GM23338 (cell line): ENCODE measurements around the gene NXN. TPM values are rescaled to one million over a fixed set of nuclear protein-coding genes. Genes with fewer than 3 reads are reported as not detected.

Source experiments
- ATAC-seq: fragments of 200-7000 bp; cut with Tn5 transposase; 3 replicates; pipeline ENCODE4 v1.9.1; 2020
- DNase-seq: peaks from one replicate; pipeline ENCODE4 v3.0.0-alpha.2; 2015; ENCODE audit warnings: low spot score
- H2AFZ ChIP-seq: fragments of 200-600 bp; sonication (generic); 2 replicates; pipeline ENCODE4 v1.8.0; 2016; ENCODE audit warnings: antibody characterized with exemption, mild to moderate bottlenecking, moderate library complexity
- H3F3A ChIP-seq: fragments of 200-600 bp; sonication (generic); replicated peaks from 2 replicates; pipeline ENCODE4 v1.8.0; 2017; ENCODE audit warnings: antibody characterized with exemption, mixed run types, low read depth
- H3K27ac ChIP-seq: fragments of 200-600 bp; sonication (generic); 2 replicates; pipeline ENCODE4 v1.6.1; 2016; ENCODE audit warnings: low read depth
- H3K27me3 ChIP-seq: fragments of 200-600 bp; sonication (generic); 2 replicates; pipeline ENCODE4 v1.8.0; 2016; ENCODE audit warnings: mild to moderate bottlenecking, mixed run types, moderate library complexity; ENCODE audit not compliant: insufficient read depth
- H3K36me3 ChIP-seq: fragments of 200-600 bp; sonication (generic); 2 replicates; pipeline ENCODE4 v1.8.0; 2016; ENCODE audit warnings: mild to moderate bottlenecking; ENCODE audit not compliant: insufficient read depth
- H3K4me1 ChIP-seq: fragments of 200-600 bp; sonication (generic); 2 replicates; pipeline ENCODE4 v1.8.0; 2016; ENCODE audit warnings: mild to moderate bottlenecking, moderate library complexity; ENCODE audit not compliant: insufficient read depth
- H3K4me2 ChIP-seq: fragments of 200-600 bp; sonication (generic); 2 replicates; pipeline ENCODE4 v1.7.1; 2017; ENCODE audit warnings: mixed run types
- H3K4me3 ChIP-seq: fragments of 200-600 bp; sonication (generic); 2 replicates; pipeline ENCODE4 v1.6.1; 2016; ENCODE audit warnings: mixed run types
- H3K79me2 ChIP-seq: fragments of 200-600 bp; sonication (generic); replicated peaks from 2 replicates; pipeline ENCODE4 v1.8.0; 2017; ENCODE audit warnings: mild to moderate bottlenecking; ENCODE audit not compliant: insufficient read depth
- H3K9me2 ChIP-seq: fragments of 200-600 bp; sonication (generic); 2 replicates; pipeline ENCODE4 v1.8.0; 2017; ENCODE audit not compliant: insufficient read depth
- H4K20me1 ChIP-seq: fragments of 200-600 bp; sonication (generic); replicated peaks from 2 replicates; pipeline ENCODE4 v1.8.0; 2017; ENCODE audit warnings: mild to moderate bottlenecking; ENCODE audit not compliant: insufficient read depth
- H3K27ac Mint-ChIP-seq: 2 replicates; pipeline ENCODE4 v1.8.0; 2020; ENCODE audit warnings: inconsistent platforms, mild to moderate bottlenecking, moderate library complexity, mixed read lengths
- H3K27me3 Mint-ChIP-seq: 3 replicates; pipeline ENCODE4 v1.8.0; 2022; ENCODE audit warnings: low read depth, mild to moderate bottlenecking, moderate library complexity, mixed read lengths, inconsistent platforms; ENCODE audit not compliant: insufficient read depth, poor library complexity
- H3K36me3 Mint-ChIP-seq: 3 replicates; pipeline ENCODE4 v1.8.0; 2021; ENCODE audit warnings: low read depth, mild to moderate bottlenecking, inconsistent platforms, moderate library complexity, mixed read lengths
- H3K4me1 Mint-ChIP-seq: 3 replicates; pipeline ENCODE4 v1.8.0; 2020; ENCODE audit warnings: mild to moderate bottlenecking, inconsistent platforms, mixed read lengths
- H3K4me3 Mint-ChIP-seq: 3 replicates; pipeline ENCODE4 v1.8.0; 2021; ENCODE audit warnings: moderate library complexity, mild to moderate bottlenecking, inconsistent platforms, mixed read lengths
- H3K9me3 Mint-ChIP-seq: 3 replicates; pipeline ENCODE4 v1.8.0; 2020; ENCODE audit warnings: moderate library complexity, mild to moderate bottlenecking, inconsistent platforms, mixed read lengths
- CREB1 ChIP-seq: fragments of 250-450 bp; sonication (Bioruptor Pico); IDR thresholded peaks from 2 replicates; pipeline ENCODE4 v1.5.0; 2020; ENCODE audit warnings: low read depth, mild to moderate bottlenecking, moderate library complexity
- EZH2 ChIP-seq: fragments of 200-600 bp; sonication (generic); IDR thresholded peaks from one replicate; pipeline ENCODE4 v1.8.0; 2017; ENCODE audit warnings: antibody characterized with exemption, mild to moderate bottlenecking, low read depth; ENCODE audit not compliant: unreplicated experiment
- EZH2phosphoT487 ChIP-seq: fragments of 200-600 bp; sonication (generic); IDR thresholded peaks from one replicate; pipeline ENCODE4 v1.8.1; 2018; ENCODE audit warnings: antibody characterized with exemption; ENCODE audit not compliant: unreplicated experiment
- JUNB ChIP-seq: IDR thresholded peaks from one replicate; pipeline ENCODE4 v1.6.1; 2016; ENCODE audit warnings: antibody characterized with exemption; ENCODE audit not compliant: unreplicated experiment
- NANOG ChIP-seq: IDR thresholded peaks from 2 replicates; pipeline ENCODE4 v1.6.1; 2016; ENCODE audit warnings: antibody characterized with exemption, borderline replicate concordance
- POLR2AphosphoS5 ChIP-seq: IDR thresholded peaks from 2 replicates; pipeline ENCODE4 v1.6.1; 2016; ENCODE audit warnings: antibody characterized with exemption, low read depth
- STAT1 ChIP-seq: IDR thresholded peaks from one replicate; pipeline ENCODE4 v1.6.1; 2016; ENCODE audit warnings: antibody characterized with exemption; ENCODE audit not compliant: unreplicated experiment
- ZNF114 ChIP-seq: fragments of 250-450 bp; sonication (Bioruptor Pico); IDR thresholded peaks from 2 replicates; pipeline ENCODE4 v1.5.0; 2020; ENCODE audit warnings: mild to moderate bottlenecking, moderate library complexity
- ZNF331 ChIP-seq: fragments of 250-450 bp; sonication (Bioruptor Pico); IDR thresholded peaks from 2 replicates; pipeline ENCODE4 v1.5.0; 2020; ENCODE audit warnings: low read depth, mild to moderate bottlenecking, moderate library complexity
- polyA plus RNA-seq: library from polyadenylated mRNA; unstranded; fragments of >200 nt; fragmentation: Nextera tagmentation; extraction: Ambion mirVana; gene quantifications from 2 replicates; pipeline ENCODE4 v1.2.1, GENCODE V29; 2016
- total RNA-seq: library from RNA; depleted of rRNA; stranded (reverse); fragments of >200 nt; shearing (Covaris generic); gene quantifications from 2 replicates; pipeline ENCODE4 v1.2.3, GENCODE V29; 2014
- TF ChIP-seq, protein P1 (sequence below): IDR thresholded peaks from one replicate; pipeline ENCODE4 v1.6.1; 2018; ENCODE audit warnings: antibody characterized with exemption; ENCODE audit not compliant: unreplicated experiment
- TF ChIP-seq, protein P2 (sequence below), 2 experiments: fragments of 200-600 bp in 1 of 2; sonication (generic) in 1 of 2; conservative IDR thresholded peaks; 2 replicates each; pipeline versions ENCODE4 v1.5.1 to v1.6.1; 2016 to 2017; ENCODE audit warnings: antibody characterized with exemption in 2 of 2, low read depth in 2 of 2, mild to moderate bottlenecking in 2 of 2, moderate library complexity in 1 of 2
- TF ChIP-seq, protein P3 (sequence below): IDR thresholded peaks from 2 replicates; pipeline ENCODE4 v1.6.1; 2016; ENCODE audit warnings: antibody characterized with exemption
- TF ChIP-seq, protein P4 (sequence below): fragments of 250-450 bp; sonication (Bioruptor Pico); IDR thresholded peaks from 2 replicates; pipeline ENCODE4 v1.5.0; 2020; ENCODE audit warnings: mild to moderate bottlenecking, moderate library complexity

NXN gene
- total and polyA plus RNA-seq, 2 experiments from 2014 or later = 31.8 to 105 TPM

DNA sequence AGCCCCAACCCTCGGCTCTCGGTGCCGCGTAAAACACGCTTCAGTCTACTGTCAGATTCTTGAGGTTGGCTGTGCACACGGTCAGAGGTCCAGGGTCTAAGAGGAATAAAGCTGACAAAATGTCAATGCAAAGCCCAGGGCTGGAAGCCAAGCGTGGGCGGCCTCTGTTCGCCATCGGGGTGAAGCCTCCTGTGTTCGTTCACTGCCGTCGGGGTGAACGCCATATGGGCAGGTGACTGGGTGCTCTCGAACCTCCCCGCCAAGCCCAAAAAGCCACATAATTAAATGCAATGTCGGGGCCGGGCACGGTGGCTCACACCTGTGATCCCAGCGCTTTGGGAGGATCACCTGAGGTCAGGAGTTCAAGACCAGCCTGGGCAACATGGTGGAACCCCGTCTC lies 152.8 kb downstream of the NXN start:
- Mint-ChIP-seq H3K9me3 (no peaks in the 10 kb centered on the region), H3K4me3 (no peak overlapping the region), H3K4me1 (no peaks in the 10 kb centered on the region; the same call in 2 of the 3 replicates), H3K36me3 (peaks cover 28% of the 10 kb centered on the region), H3K27ac (no peak overlapping the region), H3K27me3 (peaks cover 2% of the 10 kb centered on the region)
- Histone ChIP-seq H3K27ac (no peak overlapping the region), H3F3A (no peaks in the 10 kb centered on the region), H3K9me2 (no peaks in the 10 kb centered on the region), H3K79me2 (peaks cover 38% of the 10 kb centered on the region), H3K36me3 (peaks cover 5% of the 10 kb centered on the region; the same call in 1 of the 2 replicates), H4K20me1 (peaks cover 8% of the 10 kb centered on the region), H3K27me3 (no peaks in the 10 kb centered on the region), H3K4me1 (no peaks in the 10 kb centered on the region), H3K4me2 (no peak overlapping the region), H3K4me3 (no peak overlapping the region), H2AFZ (no peak overlapping the region)
- DNase-seq (no peak), ATAC-seq (no peak)
- TF ChIP-seq POLR2AphosphoS5 = no peak
- no peak for TF ChIP-seq STAT1
- TF ChIP-seq, protein P1, sequence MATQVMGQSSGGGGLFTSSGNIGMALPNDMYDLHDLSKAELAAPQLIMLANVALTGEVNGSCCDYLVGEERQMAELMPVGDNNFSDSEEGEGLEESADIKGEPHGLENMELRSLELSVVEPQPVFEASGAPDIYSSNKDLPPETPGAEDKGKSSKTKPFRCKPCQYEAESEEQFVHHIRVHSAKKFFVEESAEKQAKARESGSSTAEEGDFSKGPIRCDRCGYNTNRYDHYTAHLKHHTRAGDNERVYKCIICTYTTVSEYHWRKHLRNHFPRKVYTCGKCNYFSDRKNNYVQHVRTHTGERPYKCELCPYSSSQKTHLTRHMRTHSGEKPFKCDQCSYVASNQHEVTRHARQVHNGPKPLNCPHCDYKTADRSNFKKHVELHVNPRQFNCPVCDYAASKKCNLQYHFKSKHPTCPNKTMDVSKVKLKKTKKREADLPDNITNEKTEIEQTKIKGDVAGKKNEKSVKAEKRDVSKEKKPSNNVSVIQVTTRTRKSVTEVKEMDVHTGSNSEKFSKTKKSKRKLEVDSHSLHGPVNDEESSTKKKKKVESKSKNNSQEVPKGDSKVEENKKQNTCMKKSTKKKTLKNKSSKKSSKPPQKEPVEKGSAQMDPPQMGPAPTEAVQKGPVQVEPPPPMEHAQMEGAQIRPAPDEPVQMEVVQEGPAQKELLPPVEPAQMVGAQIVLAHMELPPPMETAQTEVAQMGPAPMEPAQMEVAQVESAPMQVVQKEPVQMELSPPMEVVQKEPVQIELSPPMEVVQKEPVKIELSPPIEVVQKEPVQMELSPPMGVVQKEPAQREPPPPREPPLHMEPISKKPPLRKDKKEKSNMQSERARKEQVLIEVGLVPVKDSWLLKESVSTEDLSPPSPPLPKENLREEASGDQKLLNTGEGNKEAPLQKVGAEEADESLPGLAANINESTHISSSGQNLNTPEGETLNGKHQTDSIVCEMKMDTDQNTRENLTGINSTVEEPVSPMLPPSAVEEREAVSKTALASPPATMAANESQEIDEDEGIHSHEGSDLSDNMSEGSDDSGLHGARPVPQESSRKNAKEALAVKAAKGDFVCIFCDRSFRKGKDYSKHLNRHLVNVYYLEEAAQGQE = no peak
- TF ChIP-seq JUNB = no peak
- TF ChIP-seq, protein P2, sequence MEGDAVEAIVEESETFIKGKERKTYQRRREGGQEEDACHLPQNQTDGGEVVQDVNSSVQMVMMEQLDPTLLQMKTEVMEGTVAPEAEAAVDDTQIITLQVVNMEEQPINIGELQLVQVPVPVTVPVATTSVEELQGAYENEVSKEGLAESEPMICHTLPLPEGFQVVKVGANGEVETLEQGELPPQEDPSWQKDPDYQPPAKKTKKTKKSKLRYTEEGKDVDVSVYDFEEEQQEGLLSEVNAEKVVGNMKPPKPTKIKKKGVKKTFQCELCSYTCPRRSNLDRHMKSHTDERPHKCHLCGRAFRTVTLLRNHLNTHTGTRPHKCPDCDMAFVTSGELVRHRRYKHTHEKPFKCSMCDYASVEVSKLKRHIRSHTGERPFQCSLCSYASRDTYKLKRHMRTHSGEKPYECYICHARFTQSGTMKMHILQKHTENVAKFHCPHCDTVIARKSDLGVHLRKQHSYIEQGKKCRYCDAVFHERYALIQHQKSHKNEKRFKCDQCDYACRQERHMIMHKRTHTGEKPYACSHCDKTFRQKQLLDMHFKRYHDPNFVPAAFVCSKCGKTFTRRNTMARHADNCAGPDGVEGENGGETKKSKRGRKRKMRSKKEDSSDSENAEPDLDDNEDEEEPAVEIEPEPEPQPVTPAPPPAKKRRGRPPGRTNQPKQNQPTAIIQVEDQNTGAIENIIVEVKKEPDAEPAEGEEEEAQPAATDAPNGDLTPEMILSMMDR (conservative IDR thresholded peaks at IDR 0.05; ENCODE audit: low read depth in 2 of 2) = no peak
- TF ChIP-seq CREB1 (CRISPR knock-in tag) = no peak
- TF ChIP-seq, protein P3, sequence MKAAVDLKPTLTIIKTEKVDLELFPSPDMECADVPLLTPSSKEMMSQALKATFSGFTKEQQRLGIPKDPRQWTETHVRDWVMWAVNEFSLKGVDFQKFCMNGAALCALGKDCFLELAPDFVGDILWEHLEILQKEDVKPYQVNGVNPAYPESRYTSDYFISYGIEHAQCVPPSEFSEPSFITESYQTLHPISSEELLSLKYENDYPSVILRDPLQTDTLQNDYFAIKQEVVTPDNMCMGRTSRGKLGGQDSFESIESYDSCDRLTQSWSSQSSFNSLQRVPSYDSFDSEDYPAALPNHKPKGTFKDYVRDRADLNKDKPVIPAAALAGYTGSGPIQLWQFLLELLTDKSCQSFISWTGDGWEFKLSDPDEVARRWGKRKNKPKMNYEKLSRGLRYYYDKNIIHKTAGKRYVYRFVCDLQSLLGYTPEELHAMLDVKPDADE = no peak
- TF ChIP-seq ZNF114 (CRISPR knock-in tag) = no peak
- no peak for TF ChIP-seq ZNF331 (CRISPR knock-in tag)
- no peak for TF ChIP-seq EZH2
- no peak for TF ChIP-seq EZH2phosphoT487
- TF ChIP-seq NANOG = no peak
- TF ChIP-seq, protein P4, sequence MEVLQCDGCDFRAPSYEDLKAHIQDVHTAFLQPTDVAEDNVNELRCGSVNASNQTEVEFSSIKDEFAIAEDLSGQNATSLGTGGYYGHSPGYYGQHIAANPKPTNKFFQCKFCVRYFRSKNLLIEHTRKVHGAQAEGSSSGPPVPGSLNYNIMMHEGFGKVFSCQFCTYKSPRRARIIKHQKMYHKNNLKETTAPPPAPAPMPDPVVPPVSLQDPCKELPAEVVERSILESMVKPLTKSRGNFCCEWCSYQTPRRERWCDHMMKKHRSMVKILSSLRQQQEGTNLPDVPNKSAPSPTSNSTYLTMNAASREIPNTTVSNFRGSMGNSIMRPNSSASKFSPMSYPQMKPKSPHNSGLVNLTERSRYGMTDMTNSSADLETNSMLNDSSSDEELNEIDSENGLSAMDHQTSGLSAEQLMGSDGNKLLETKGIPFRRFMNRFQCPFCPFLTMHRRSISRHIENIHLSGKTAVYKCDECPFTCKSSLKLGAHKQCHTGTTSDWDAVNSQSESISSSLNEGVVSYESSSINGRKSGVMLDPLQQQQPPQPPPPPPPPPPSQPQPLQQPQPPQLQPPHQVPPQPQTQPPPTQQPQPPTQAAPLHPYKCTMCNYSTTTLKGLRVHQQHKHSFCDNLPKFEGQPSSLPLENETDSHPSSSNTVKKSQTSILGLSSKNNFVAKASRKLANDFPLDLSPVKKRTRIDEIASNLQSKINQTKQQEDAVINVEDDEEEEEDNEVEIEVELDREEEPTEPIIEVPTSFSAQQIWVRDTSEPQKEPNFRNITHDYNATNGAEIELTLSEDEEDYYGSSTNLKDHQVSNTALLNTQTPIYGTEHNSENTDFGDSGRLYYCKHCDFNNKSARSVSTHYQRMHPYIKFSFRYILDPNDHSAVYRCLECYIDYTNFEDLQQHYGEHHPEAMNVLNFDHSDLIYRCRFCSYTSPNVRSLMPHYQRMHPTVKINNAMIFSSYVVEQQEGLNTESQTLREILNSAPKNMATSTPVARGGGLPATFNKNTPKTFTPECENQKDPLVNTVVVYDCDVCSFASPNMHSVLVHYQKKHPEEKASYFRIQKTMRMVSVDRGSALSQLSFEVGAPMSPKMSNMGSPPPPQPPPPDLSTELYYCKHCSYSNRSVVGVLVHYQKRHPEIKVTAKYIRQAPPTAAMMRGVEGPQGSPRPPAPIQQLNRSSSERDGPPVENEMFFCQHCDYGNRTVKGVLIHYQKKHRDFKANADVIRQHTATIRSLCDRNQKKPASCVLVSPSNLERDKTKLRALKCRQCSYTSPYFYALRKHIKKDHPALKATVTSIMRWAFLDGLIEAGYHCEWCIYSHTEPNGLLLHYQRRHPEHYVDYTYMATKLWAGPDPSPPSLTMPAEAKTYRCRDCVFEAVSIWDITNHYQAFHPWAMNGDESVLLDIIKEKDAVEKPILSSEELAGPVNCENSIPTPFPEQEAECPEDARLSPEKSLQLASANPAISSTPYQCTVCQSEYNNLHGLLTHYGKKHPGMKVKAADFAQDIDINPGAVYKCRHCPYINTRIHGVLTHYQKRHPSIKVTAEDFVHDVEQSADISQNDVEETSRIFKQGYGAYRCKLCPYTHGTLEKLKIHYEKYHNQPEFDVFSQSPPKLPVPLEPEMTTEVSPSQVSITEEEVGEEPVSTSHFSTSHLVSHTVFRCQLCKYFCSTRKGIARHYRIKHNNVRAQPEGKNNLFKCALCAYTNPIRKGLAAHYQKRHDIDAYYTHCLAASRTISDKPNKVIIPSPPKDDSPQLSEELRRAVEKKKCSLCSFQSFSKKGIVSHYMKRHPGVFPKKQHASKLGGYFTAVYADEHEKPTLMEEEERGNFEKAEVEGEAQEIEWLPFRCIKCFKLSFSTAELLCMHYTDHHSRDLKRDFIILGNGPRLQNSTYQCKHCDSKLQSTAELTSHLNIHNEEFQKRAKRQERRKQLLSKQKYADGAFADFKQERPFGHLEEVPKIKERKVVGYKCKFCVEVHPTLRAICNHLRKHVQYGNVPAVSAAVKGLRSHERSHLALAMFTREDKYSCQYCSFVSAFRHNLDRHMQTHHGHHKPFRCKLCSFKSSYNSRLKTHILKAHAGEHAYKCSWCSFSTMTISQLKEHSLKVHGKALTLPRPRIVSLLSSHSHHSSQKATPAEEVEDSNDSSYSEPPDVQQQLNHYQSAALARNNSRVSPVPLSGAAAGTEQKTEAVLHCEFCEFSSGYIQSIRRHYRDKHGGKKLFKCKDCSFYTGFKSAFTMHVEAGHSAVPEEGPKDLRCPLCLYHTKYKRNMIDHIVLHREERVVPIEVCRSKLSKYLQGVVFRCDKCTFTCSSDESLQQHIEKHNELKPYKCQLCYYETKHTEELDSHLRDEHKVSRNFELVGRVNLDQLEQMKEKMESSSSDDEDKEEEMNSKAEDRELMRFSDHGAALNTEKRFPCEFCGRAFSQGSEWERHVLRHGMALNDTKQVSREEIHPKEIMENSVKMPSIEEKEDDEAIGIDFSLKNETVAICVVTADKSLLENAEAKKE (CRISPR knock-in tag) = no peak
